ENCODE measurements around the gene LPP.

Gene LPP

DNA sequence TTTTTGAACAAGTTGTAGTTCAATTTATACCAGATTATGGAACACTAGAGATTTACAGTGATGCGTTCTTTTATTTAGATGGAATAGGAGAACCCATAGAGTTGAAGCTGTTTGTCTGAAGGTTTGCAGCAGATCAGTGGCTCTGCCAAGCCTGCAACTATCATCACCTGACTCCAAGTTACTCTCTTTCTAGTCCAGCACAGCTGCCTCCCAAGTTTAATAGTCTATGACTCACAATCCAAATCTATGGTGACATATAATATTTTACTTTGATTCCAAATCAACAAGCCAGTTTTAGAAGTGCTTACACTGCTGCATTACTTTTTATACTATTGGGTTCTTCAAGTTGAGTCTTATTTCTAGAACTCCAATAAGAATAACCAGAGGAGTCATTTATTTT lies 400.4 kb downstream of the LPP start:
- no peak for TF ChIP-seq EZH2phosphoT487 (conservative IDR thresholded peaks at IDR 0.05; ENCODE audit: low read length)
- TF ChIP-seq CTCF (IDR thresholded peaks at IDR 0.05; ENCODE audit: insufficient read depth, low read length, poor library complexity, severe bottlenecking), result no peak
- no peak overlapping the region for H3K4me2 ChIP-seq (ENCODE audit: low read depth, low read length, poor library complexity, severe bottlenecking)

DNA sequence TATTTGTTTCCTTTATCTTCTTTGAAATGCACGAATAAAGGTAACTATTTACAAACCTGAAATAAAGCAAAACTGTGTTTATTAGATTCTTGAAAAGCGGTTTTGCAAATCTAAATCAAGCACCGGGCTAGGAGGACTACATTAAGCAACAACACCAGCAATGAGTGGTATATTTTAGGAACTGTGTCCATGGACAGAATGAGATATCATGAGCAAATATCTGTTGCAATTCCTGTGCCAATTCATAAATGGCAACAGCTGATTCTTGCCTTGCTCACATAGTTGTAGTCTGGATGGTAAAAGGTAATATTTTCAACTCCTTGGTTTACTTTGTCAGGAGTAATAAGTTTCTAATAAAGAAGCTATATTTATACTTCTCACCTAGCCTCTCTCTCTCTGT lies 403.3 kb downstream of the LPP start:
- Histone ChIP-seq H3K9me2 (replicated peaks; ENCODE audit: insufficient read depth, low read length) (no peaks in the 10 kb centered on the region), H3K27me3 (ENCODE audit: low read length) (no peaks in the 10 kb centered on the region), H3K9me3 (ENCODE audit: insufficient read depth, low read length) (no peaks in the 10 kb centered on the region), H3F3A (ENCODE audit: insufficient read depth) (no peaks in the 10 kb centered on the region), H3K4me3 (ENCODE audit: insufficient read depth, low read length, poor library complexity, severe bottlenecking) (no peak overlapping the region), H3K9ac (ENCODE audit: low read length) (no peak overlapping the region), H4K20me1 (ENCODE audit: low read depth, low read length) (no peaks in the 10 kb centered on the region), H3K36me3 (ENCODE audit: low read length) (no peaks in the 10 kb centered on the region), H3K4me2 (ENCODE audit: low read depth, low read length, poor library complexity, severe bottlenecking) (no peak overlapping the region), H3K79me2 (ENCODE audit: insufficient read depth, low read length) (no peaks in the 10 kb centered on the region), H3K27ac (ENCODE audit: low read depth, low read length) (no peak overlapping the region), H2AFZ (ENCODE audit: low read depth, low read length, severe bottlenecking) (no peak overlapping the region)
- TF ChIP-seq CTCF (IDR thresholded peaks at IDR 0.05; ENCODE audit: insufficient read depth, low read length, poor library complexity, severe bottlenecking) (no peak), EZH2phosphoT487 (conservative IDR thresholded peaks at IDR 0.05; ENCODE audit: low read length) (no peak)

More for the DNA sequence above, 400.4 kb downstream of the LPP start:
- H3K36me3 ChIP-seq (ENCODE audit: low read length), result no peaks in the 10 kb centered on the region
- H3K9me2 ChIP-seq (replicated peaks; ENCODE audit: insufficient read depth, low read length), result no peaks in the 10 kb centered on the region
- no peaks in the 10 kb centered on the region for H3K27me3 ChIP-seq (ENCODE audit: low read length)
- no peaks in the 10 kb centered on the region for H3K79me2 ChIP-seq (ENCODE audit: insufficient read depth, low read length)
- no peak overlapping the region for H2AFZ ChIP-seq (ENCODE audit: low read depth, low read length, severe bottlenecking)
- H3K9me3 ChIP-seq (ENCODE audit: insufficient read depth, low read length), result no peaks in the 10 kb centered on the region
- H3K9ac ChIP-seq (ENCODE audit: low read length), result no peak overlapping the region
- H3K27ac ChIP-seq (ENCODE audit: low read depth, low read length), result no peak overlapping the region
- H3K4me3 ChIP-seq (ENCODE audit: insufficient read depth, low read length, poor library complexity, severe bottlenecking), result no peak overlapping the region
- H4K20me1 ChIP-seq (ENCODE audit: low read depth, low read length), result no peaks in the 10 kb centered on the region
- H3F3A ChIP-seq (ENCODE audit: insufficient read depth), result no peaks in the 10 kb centered on the region

GRCh38 chr3:188558343-188559071 lies 404.6 kb downstream of the LPP start:
- Histone ChIP-seq H3K9me3 (ENCODE audit: insufficient read depth, low read length) (no peaks in the 10 kb centered on the region), H4K20me1 (ENCODE audit: low read depth, low read length) (no peaks in the 10 kb centered on the region), H3K36me3 (ENCODE audit: low read length) (no peaks in the 10 kb centered on the region), H3K27me3 (ENCODE audit: low read length) (no peaks in the 10 kb centered on the region), H2AFZ (ENCODE audit: low read depth, low read length, severe bottlenecking) (no peak overlapping the region), H3K79me2 (ENCODE audit: insufficient read depth, low read length) (no peaks in the 10 kb centered on the region), H3K4me3 (ENCODE audit: insufficient read depth, low read length, poor library complexity, severe bottlenecking) (no peak overlapping the region), H3K4me2 (ENCODE audit: low read depth, low read length, poor library complexity, severe bottlenecking) (no peak overlapping the region), H3K27ac (ENCODE audit: low read depth, low read length) (no peak overlapping the region), H3K9ac (ENCODE audit: low read length) (no peak overlapping the region), H3K9me2 (replicated peaks; ENCODE audit: insufficient read depth, low read length) (no peaks in the 10 kb centered on the region), H3F3A (ENCODE audit: insufficient read depth) (no peaks in the 10 kb centered on the region)
- no peak for TF ChIP-seq CTCF (IDR thresholded peaks at IDR 0.05; ENCODE audit: insufficient read depth, low read length, poor library complexity, severe bottlenecking)
- no peak for TF ChIP-seq EZH2phosphoT487 (conservative IDR thresholded peaks at IDR 0.05; ENCODE audit: low read length)

Measured in SU-DHL-6 (cell line).